ENCODE measurements around the gene STAT3. TPM values are rescaled to one million over a fixed set of nuclear protein-coding genes. Genes with fewer than 3 reads are reported as not detected.

Gene STAT3
- total and polyA plus RNA-seq, 2 of the 13 experiments (the other 11 are each of a cell fraction or from before 2014, with no cell fraction given): 61.8 to 62.4 TPM

GRCh38 chr17:42388381-42389134 is at the start of gene STAT3 (continued):
- TF ChIP-seq USF2 (IDR thresholded peaks at IDR 0.05; ENCODE audit: low read depth, low read length) (peak; percentile 85), USF2 (CRISPR knock-in tag; IDR thresholded peaks at IDR 0.05; ENCODE audit: borderline replicate concordance) (peak; percentile 98), ZNF839 (CRISPR knock-in tag; IDR thresholded peaks at IDR 0.05; ENCODE audit: borderline replicate concordance) (peak; percentile 92; the same call in 1 of the 2 replicates), DR1 (CRISPR knock-in tag; IDR thresholded peaks at IDR 0.05) (peak; percentile 95), ZFP37 (CRISPR knock-in tag; IDR thresholded peaks at IDR 0.05; ENCODE audit: borderline replicate concordance) (peak; percentile 99), FOXP4 (CRISPR knock-in tag; IDR thresholded peaks at IDR 0.05) (peak; percentile 96), ZSCAN5A (CRISPR knock-in tag; IDR thresholded peaks at IDR 0.05; ENCODE audit: borderline replicate concordance) (peak; percentile 99), ZNF547 (CRISPR knock-in tag; IDR thresholded peaks at IDR 0.05) (peak; percentile 98), ZBTB43 (CRISPR knock-in tag; conservative IDR thresholded peaks at IDR 0.05) (peak; percentile 89), FOXJ3 (CRISPR knock-in tag; IDR thresholded peaks at IDR 0.05; ENCODE audit: borderline replicate concordance) (peak; percentile 76), ATF3 (CRISPR knock-in tag; IDR thresholded peaks at IDR 0.05) (peak; percentile 89), HES4 (CRISPR knock-in tag; IDR thresholded peaks at IDR 0.05; ENCODE audit: borderline replicate concordance) (peak; percentile 70; the same call in 1 of the 2 replicates), DBP (CRISPR knock-in tag; IDR thresholded peaks at IDR 0.05; ENCODE audit: not compliant biosample characterization) (peak; percentile 98), HMG20B (CRISPR knock-in tag; conservative IDR thresholded peaks at IDR 0.05) (peak; percentile 97), ARID3A (IDR thresholded peaks at IDR 0.05; ENCODE audit: low read depth, low read length) (peak; percentile 91), HNF4G (IDR thresholded peaks at IDR 0.05; ENCODE audit: borderline replicate concordance, low read depth, low read length) (peak; percentile 79; the same call in 1 of the 2 replicates), HNF4G (CRISPR knock-in tag; IDR thresholded peaks at IDR 0.05; ENCODE audit: borderline replicate concordance, low read depth) (peak; percentile 76; the same call in 1 of the 2 replicates), SP4 (CRISPR knock-in tag; IDR thresholded peaks at IDR 0.05) (peak; percentile 100)
